MCF 10A (cell line): ENCODE measurements around the gene WIPF2. TPM values are rescaled to one million over a fixed set of nuclear protein-coding genes. Genes with fewer than 3 reads are reported as not detected.

ENCODE experiments used
- BruUV-seq: library from RNA; stranded (reverse); fragments of 400-500 nt; replicated peaks from 2 replicates; lab custom pipeline; 2021; lab: Mats Ljungman, UMichigan
- CTCF ChIA-PET: fragments of 300-600 bp; sonication (Branson Sonifier 250); formaldehyde crosslinking; extraction: SDS; loops from one replicate; lab custom pipeline; 2021; ENCODE audit warnings: antibody characterized with exemption, inconsistent platforms; lab: Yijun Ruan, JAX
- POLR2A ChIA-PET: fragments of 300-600, 350-650 bp; sonication (Branson Sonifier 250); formaldehyde crosslinking; extraction: SDS; loops from one replicate; lab custom pipeline; 2020; ENCODE audit warnings: antibody characterized with exemption, inconsistent platforms; lab: Yijun Ruan, JAX
- DNase-seq: peaks from one replicate; pipeline ENCODE4 v3.0.0-alpha.2; 2018; ENCODE audit not compliant: unreplicated experiment
- H3K27ac Mint-ChIP-seq: one replicate; pipeline ENCODE4 v1.8.0; 2022; ENCODE audit warnings: mild to moderate bottlenecking, low read depth, mixed read lengths; ENCODE audit not compliant: unreplicated experiment
- H3K27me3 Mint-ChIP-seq: one replicate; pipeline ENCODE4 v1.8.0; 2022; ENCODE audit warnings: mixed read lengths; ENCODE audit not compliant: insufficient read depth, unreplicated experiment
- H3K36me3 Mint-ChIP-seq: one replicate; pipeline ENCODE4 v1.8.0; 2022; ENCODE audit warnings: mild to moderate bottlenecking, moderate library complexity, mixed read lengths; ENCODE audit not compliant: insufficient read depth, unreplicated experiment
- H3K4me1 Mint-ChIP-seq: one replicate; pipeline ENCODE4 v1.8.0; 2022; ENCODE audit warnings: mixed read lengths; ENCODE audit not compliant: insufficient read depth, unreplicated experiment
- H3K4me3 Mint-ChIP-seq: one replicate; pipeline ENCODE4 v1.8.0; 2022; ENCODE audit warnings: mild to moderate bottlenecking, moderate library complexity, mixed read lengths; ENCODE audit not compliant: unreplicated experiment
- H3K9me3 Mint-ChIP-seq: one replicate; pipeline ENCODE4 v1.8.0; 2022; ENCODE audit warnings: mixed read lengths; ENCODE audit not compliant: unreplicated experiment
- CTCF ChIP-seq: fragments of 200-600 bp; IDR thresholded peaks from one replicate; pipeline ENCODE4 v1.8.0; 2022; ENCODE audit warnings: antibody characterized with exemption, mild to moderate bottlenecking; ENCODE audit not compliant: unreplicated experiment
- intact Hi-C: fragments of 100-400 bp; cut with micrococcal nuclease; formaldehyde crosslinking; loops from 2 replicates; pipeline ENCODE4 v1.14.1; 2022
- total RNA-seq: library from RNA; stranded (reverse); gene quantifications from 2 replicates; pipeline ENCODE4 v1.2.3, GENCODE V29; 2022

WIPF2 gene
- total RNA-seq, 1 experiment from 2014 or later, result 32.8 TPM

- BruUV-seq, result no TSS peak
- ChIA-PET POLR2A (interaction anchor here (1.1 to 1.4 kb wide), 4 partner anchors 9 to 22 kb away, joined by 3 to 7 read pairs (median 4); no protein-coding TSS in a partner anchor), CTCF (interaction anchor here (0.8 to 1.6 kb wide), 3 partner anchors 9 to 27 kb away, joined by 3 to 4 read pairs (median 3); no protein-coding TSS in a partner anchor)
- no peak for TF ChIP-seq CTCF
- H3K4me3 Mint-ChIP-seq, result no peak overlapping the region
- H3K27me3 Mint-ChIP-seq, result no peaks in the 10 kb centered on the region
- H3K27ac Mint-ChIP-seq, result peak overlapping the region; percentile 64
- intact Hi-C loops, result no loop called here
- H3K4me1 Mint-ChIP-seq, result peaks cover 56% of the 10 kb centered on the region
- no peaks in the 10 kb centered on the region for H3K9me3 Mint-ChIP-seq
- DNase-seq, result no peak
- H3K36me3 Mint-ChIP-seq, result peaks cover 15% of the 10 kb centered on the region
These were observed 108.8 kb downstream of the WIPF2 start for GRCh38 chr17:40327735-40328385.

GRCh38 chr17:40328386-40328766, 109.3 kb downstream of the WIPF2 start:
- Mint-ChIP-seq H3K9me3 (no peaks in the 10 kb centered on the region), H3K4me1 (peaks cover 51% of the 10 kb centered on the region), H3K27me3 (no peaks in the 10 kb centered on the region), H3K36me3 (peaks cover 15% of the 10 kb centered on the region), H3K4me3 (no peak overlapping the region), H3K27ac (no peak overlapping the region)
- no peak for DNase-seq
- ChIA-PET CTCF (interaction anchor here (0.8 to 1.6 kb wide), 3 partner anchors 9 to 26 kb away, joined by 3 to 4 read pairs (median 3); no protein-coding TSS in a partner anchor), POLR2A (interaction anchor here (1.4 kb wide), 1 partner anchor 12 kb away, joined by 7 read pairs; no protein-coding TSS in a partner anchor)
- intact Hi-C loops, result no loop called here
- TF ChIP-seq CTCF, result no peak
- no TSS peak for BruUV-seq

- TF ChIP-seq CTCF, result no peak
- no TSS peak for BruUV-seq
- peak; percentile 65 for DNase-seq
- ChIA-PET POLR2A (interaction anchor here (0.6 to 1.5 kb wide), 8 partner anchors 8 to 85 kb away, joined by 3 to 5 read pairs (median 3); partner anchors contain the start of gene CDC6), CTCF (interaction anchor here (0.7 to 1.7 kb wide), 4 partner anchors 11 to 49 kb away, joined by 3 to 5 read pairs (median 4); no protein-coding TSS in a partner anchor)
- Mint-ChIP-seq H3K4me1 (peaks cover 55% of the 10 kb centered on the region), H3K27ac (no peak overlapping the region), H3K36me3 (peaks cover 11% of the 10 kb centered on the region), H3K9me3 (no peaks in the 10 kb centered on the region), H3K27me3 (no peaks in the 10 kb centered on the region), H3K4me3 (no peak overlapping the region)
- intact Hi-C loops, result no loop called here
These were observed 111.0 kb downstream of the WIPF2 start for GRCh38 chr17:40329839-40330794.
